Measurements from ENCODE around the gene MEN1. TPM values are rescaled to one million over a fixed set of nuclear protein-coding genes. Genes with fewer than 3 reads are reported as not detected.

The MEN1 gene
- total and polyA plus RNA-seq, 9 of the 15 experiments (the other 6 are each of a cell fraction or from before 2014, with no cell fraction given): 3.4 to 57.2 (median 19.3) TPM

GRCh38 chr11:64826062-64826461, 15.7 kb upstream of the MEN1 start:
- in situ Hi-C loops (cut with MboI) (no loop called here), intact Hi-C loops (cut with micrococcal nuclease) (no loop called here)
- Histone ChIP-seq H3K9ac (ENCODE audit: insufficient read depth in 1 of 2, low read depth in 2 of 2, low read length in 2 of 2) (0 out of 4 replicates have a peak overlapping the region, but pooled peaks of 1 of the 2 experiments have one; percentile 50), H3K9me3 (replicated peaks; ENCODE audit: control insufficient read depth, insufficient read depth, low read depth, low read length) (no peaks in the 10 kb centered on the region), H3K79me2 (ENCODE audit: control insufficient read depth, insufficient read depth, low read length) (no peaks in the 10 kb centered on the region), H3K4me2 (ENCODE audit: insufficient read depth, low read length) (no peak overlapping the region), H4K20me1 (replicated peaks; ENCODE audit: control insufficient read depth, insufficient read depth, low read length) (no peaks in the 10 kb centered on the region), H3K9me1 (ENCODE audit: control insufficient read depth, insufficient read depth, low read length) (no peaks in the 10 kb centered on the region), H3K4me1 (replicated peaks in 1 of 2; ENCODE audit: control insufficient read depth in 2 of 2, insufficient read depth in 2 of 2, low read length in 2 of 2) (peaks cover 10 to 35% of the 10 kb centered on the region in 2 experiments; a peak in 4 of 5 replicates), H3K27me3 (ENCODE audit: control insufficient read depth in 2 of 2, insufficient read depth in 2 of 2, low read length in 2 of 2) (no peaks in the 10 kb centered on the region), H3K4me3 (no peak overlapping the region), H3K36me3 (ENCODE audit: control insufficient read depth, insufficient read depth, low read length) (peaks cover 41% of the 10 kb centered on the region; the same call in 2 of the 3 replicates), H3K27ac (ENCODE audit: extremely low read depth, low read depth, low read length) (no peak overlapping the region), H2AFZ (ENCODE audit: low read depth, low read length) (no peak overlapping the region)
- CTCF ChIA-PET (ENCODE audit: low intra/inter-chr PET ratio): no interaction called here
- DNase-seq (ENCODE audit: extremely low read depth in 1 of 4, low spot score in 3 of 4) (no peak), FAIRE-seq (no peak), ATAC-seq (no peak)
- BruUV-seq (replicated peaks): no TSS peak
- TF ChIP-seq TCFL5 (CRISPR knock-in tag; conservative IDR thresholded peaks at IDR 0.05) (no peak), NR2C1 (IDR thresholded peaks at IDR 0.05) (no peak), NR2C1 (tag; IDR thresholded peaks at IDR 0.05) (no peak), RUNX1 (IDR thresholded peaks at IDR 0.05; ENCODE audit: low read depth) (no peak), ZFP36 (IDR thresholded peaks at IDR 0.05; ENCODE audit: low read depth, low read length, partially characterized antibody) (peak; percentile 6), E2F5 (CRISPR knock-in tag; IDR thresholded peaks at IDR 0.05) (no peak), GABPB2 (CRISPR knock-in tag; conservative IDR thresholded peaks at IDR 0.05) (no peak), PCBP1 (IDR thresholded peaks at IDR 0.05; ENCODE audit: low read depth, low read length, poor library complexity, severe bottlenecking) (no peak), BCOR (IDR thresholded peaks at IDR 0.05) (0 out of 2 replicates have a peak, but pooled peaks have one; percentile 28), HDAC3 (IDR thresholded peaks at IDR 0.05; ENCODE audit: borderline replicate concordance, partially characterized antibody) (no peak), ZNF239 (CRISPR knock-in tag; IDR thresholded peaks at IDR 0.05) (no peak)
- WGBS (ENCODE audit: insufficient coverage, low coverage, missing lambda C conversion rate): 86% methylated on average over 7 of the region's 7 CpGs
- POLR2A ChIA-PET: interaction anchor here (1.5 kb wide), 1 partner anchor 9 kb away, joined by 4 read pairs; no protein-coding TSS in a partner anchor
